Endothelial cell of umbilical vein (primary cell): ENCODE measurements around the gene SDCCAG8. TPM values are rescaled to one million over a fixed set of nuclear protein-coding genes. Genes with fewer than 3 reads are reported as not detected.

Experiments used
- BruUV-seq: library from RNA; stranded (reverse); fragments of 400-500 nt; replicated peaks from 2 replicates; lab custom pipeline; 2021; lab: Mats Ljungman, UMichigan
- CTCF ChIA-PET: fragments of 300-600, 350-600 bp; sonication (Branson Sonifier 250); formaldehyde crosslinking; loops from one replicate; lab custom pipeline; 2021; ENCODE audit warnings: antibody characterized with exemption, inconsistent platforms; lab: Charles Lee
- POLR2A ChIA-PET: fragments of 300-600, 350-600 bp; sonication (Branson Sonifier 250); formaldehyde crosslinking; loops from one replicate; lab custom pipeline; 2021; ENCODE audit warnings: antibody characterized with exemption, inconsistent platforms; lab: Charles Lee
- DNase-seq: peaks from one replicate; pipeline ENCODE4 v3.0.0-alpha.2; 2011; ENCODE audit warnings: low read depth, low spot score
- FAIRE-seq: peaks from 2 replicates; lab custom pipeline; 2011; peaks lifted over from hg19 to GRCh38; lab: Jason Lieb, UNC
- H2AFZ ChIP-seq: 2 replicates; pipeline ENCODE4 v1.6.0; 2012; ENCODE audit warnings: low read depth, low read length, control low read depth, inconsistent platforms
- H3K27ac ChIP-seq: 2 replicates; pipeline ENCODE4 v1.5.1; 2011; ENCODE audit warnings: low read depth, mild to moderate bottlenecking, control low read depth, low read length, moderate library complexity; ENCODE audit not compliant: insufficient read depth
- H3K27me3 ChIP-seq, 2 experiments: 2 replicates each; pipeline versions ENCODE4 v1.6.0 to v1.6.1; 2011; ENCODE audit warnings: low read length in 2 of 2, mixed read lengths in 1 of 2; ENCODE audit not compliant: control insufficient read depth in 2 of 2, insufficient read depth in 2 of 2
- H3K36me3 ChIP-seq, 2 experiments: 2 replicates in 1 of 2; 3 replicates in 1 of 2; pipeline ENCODE4 v1.5.1; 2011; ENCODE audit warnings: low read length in 2 of 2, mild to moderate bottlenecking in 1 of 2, moderate library complexity in 1 of 2; ENCODE audit not compliant: control insufficient read depth in 2 of 2, insufficient read depth in 2 of 2; ENCODE audit errors: extremely low read depth in 1 of 2
- H3K4me1 ChIP-seq: 3 replicates; pipeline ENCODE4 v1.5.1; 2011; ENCODE audit warnings: mild to moderate bottlenecking, low read length; ENCODE audit not compliant: control insufficient read depth, insufficient read depth; ENCODE audit errors: extremely low read depth
- H3K4me2 ChIP-seq: 2 replicates; pipeline ENCODE4 v1.6.1; 2011; ENCODE audit warnings: low read length, control low read depth, mixed read lengths; ENCODE audit not compliant: insufficient read depth
- H3K4me3 ChIP-seq, 3 experiments: fragments of 200-600 bp in 1 of 3; sonication (generic), shearing (Covaris generic) in 1 of 3; replicated peaks in 1 of 3; 2 replicates each; pipeline ENCODE4 v1.5.1; 2011 to 2016; ENCODE audit warnings: control low read depth in 3 of 3, low read length in 3 of 3, mild to moderate bottlenecking in 2 of 3, inconsistent platforms in 1 of 3, low read depth in 1 of 3, moderate library complexity in 1 of 3; ENCODE audit not compliant: insufficient read depth in 1 of 3
- H3K79me2 ChIP-seq: 2 replicates; pipeline ENCODE4 v1.6.0; 2012; ENCODE audit warnings: low read length, inconsistent platforms; ENCODE audit not compliant: control insufficient read depth, insufficient read depth
- H3K9ac ChIP-seq: replicated peaks from 2 replicates; pipeline ENCODE3; 2011; ENCODE audit warnings: low read length, control low read depth; ENCODE audit not compliant: insufficient read depth; ENCODE audit errors: extremely low read depth
- H3K9me1 ChIP-seq: replicated peaks from 3 replicates; pipeline ENCODE4 v1.6.0; 2011; ENCODE audit warnings: mild to moderate bottlenecking, low read length; ENCODE audit not compliant: control insufficient read depth, insufficient read depth; ENCODE audit errors: extremely low read depth
- H3K9me3 ChIP-seq: replicated peaks from 2 replicates; pipeline ENCODE4 v1.5.1; 2012; ENCODE audit warnings: low read length, inconsistent platforms; ENCODE audit not compliant: control insufficient read depth, insufficient read depth
- H4K20me1 ChIP-seq: replicated peaks from 2 replicates; pipeline ENCODE3; 2011; ENCODE audit warnings: mild to moderate bottlenecking, low read length; ENCODE audit not compliant: control insufficient read depth, insufficient read depth; ENCODE audit errors: extremely low read depth
- CTCF ChIP-seq, 2 donors: IDR thresholded peaks; 1 replicate in 1 of 2; 2 replicates in 1 of 2; pipeline ENCODE4 v1.5.1; 2011; ENCODE audit warnings: low read length in 2 of 2, mild to moderate bottlenecking in 2 of 2, moderate library complexity in 2 of 2, control low read depth in 1 of 2, inconsistent platforms in 1 of 2, low read depth in 1 of 2; ENCODE audit not compliant: insufficient read depth in 1 of 2; ENCODE audit errors: extremely low read depth in 1 of 2
- EZH2 ChIP-seq: IDR thresholded peaks from 2 replicates; pipeline ENCODE4 v1.6.1; 2012; ENCODE audit warnings: borderline replicate concordance, low read depth, mild to moderate bottlenecking, moderate library complexity, low read length, inconsistent platforms; ENCODE audit not compliant: severe bottlenecking
- FOS ChIP-seq: IDR thresholded peaks from 2 replicates; pipeline ENCODE4 v1.6.1; 2011; ENCODE audit warnings: mild to moderate bottlenecking, low read length, moderate library complexity, borderline replicate concordance; ENCODE audit not compliant: insufficient read depth
- GATA2 ChIP-seq: IDR thresholded peaks from 2 replicates; pipeline ENCODE4 v1.7.0; 2011; ENCODE audit warnings: low read depth, mild to moderate bottlenecking, moderate library complexity, mixed read lengths, low read length; ENCODE audit not compliant: insufficient read length, insufficient read depth
- JUN ChIP-seq: IDR thresholded peaks from 2 replicates; pipeline ENCODE4 v1.6.1; 2011; ENCODE audit warnings: borderline replicate concordance, low read depth; ENCODE audit not compliant: insufficient read length, insufficient read depth
- MAX ChIP-seq: IDR thresholded peaks from 2 replicates; pipeline ENCODE4 v1.6.1; 2011; ENCODE audit not compliant: insufficient read depth, insufficient read length
- MYC ChIP-seq: IDR thresholded peaks from one replicate; pipeline ENCODE4 v1.6.1; 2011; ENCODE audit warnings: mild to moderate bottlenecking, low read depth, low read length
- POLR2A ChIP-seq: IDR thresholded peaks from 2 replicates; pipeline ENCODE4 v1.6.1; 2012; ENCODE audit warnings: low read depth, mild to moderate bottlenecking, control low read depth, low read length
- POLR2AphosphoS5 ChIP-seq: IDR thresholded peaks from 2 replicates; pipeline ENCODE4 v1.6.1; 2012; ENCODE audit warnings: low read depth, mild to moderate bottlenecking, control low read depth, low read length, moderate library complexity; ENCODE audit not compliant: insufficient read depth
- dilution Hi-C: fragments of 300-500 bp; cut with MboI; formaldehyde crosslinking; loops from one replicate; pipeline ENCODE4 v1.15.0; 2019; ENCODE audit warnings: low sequenced_read_pairs; ENCODE audit not compliant: extremely low pct_ligation_motif_present
- intact Hi-C: fragments of 100-400 bp; cut with micrococcal nuclease; formaldehyde crosslinking; loops from one replicate; pipeline ENCODE4 v1.10.0; 2022
- polyA plus RNA-seq, 4 experiments: library from polyadenylated mRNA; depleted of rRNA in 3 of 4; stranded (reverse) in 3 of 4; unstranded in 1 of 4; fragments of >200 nt; gene quantifications; 2 replicates each; pipeline versions ENCODE4 v1.2.1 to v1.2.3, GENCODE V29; 2011 to 2012; ENCODE audit warnings: missing spikeins in 1 of 4
- total RNA-seq: library from RNA; stranded (reverse); gene quantifications from 2 replicates; pipeline ENCODE4 v1.2.3, GENCODE V29; 2021

The SDCCAG8 gene
- total and polyA plus RNA-seq, 2 donors (not counting 3 experiments of a cell fraction or from before 2014, with no cell fraction given) = 14.6 to 25.7 TPM

DNA sequence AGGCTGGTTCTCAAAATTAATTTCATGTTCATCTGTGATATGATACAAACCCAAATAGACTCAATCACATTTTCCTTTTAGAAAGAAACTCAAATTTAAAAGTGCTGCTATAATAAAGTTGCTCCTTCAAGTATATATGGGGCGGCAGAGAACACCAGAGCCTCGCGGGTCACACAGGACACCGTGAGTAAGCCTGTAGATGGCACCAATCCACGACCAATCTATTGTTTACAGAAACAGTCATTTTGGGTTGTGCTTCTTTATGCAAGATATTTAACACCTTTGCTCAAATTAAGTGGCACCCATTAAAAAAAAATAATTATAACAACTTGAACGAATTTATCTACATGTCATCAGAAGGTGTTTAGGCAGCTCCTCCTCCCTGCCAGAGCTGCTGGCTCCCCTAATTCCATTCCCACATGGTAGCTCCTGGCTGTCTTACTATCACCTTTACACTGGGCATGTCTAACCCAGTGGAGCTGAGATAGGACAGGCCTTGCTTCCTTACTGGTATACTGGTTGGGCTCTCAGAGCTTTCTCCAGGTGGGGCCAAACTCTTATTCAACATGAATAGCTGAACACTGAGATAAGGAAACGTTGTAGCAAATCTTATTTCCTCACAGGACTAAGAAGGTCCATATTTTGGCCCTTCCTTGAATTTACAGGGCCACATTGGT is 287.0 kb downstream of the SDCCAG8 start:
- POLR2A ChIA-PET = no interaction called here
- Histone ChIP-seq H3K4me3 (no peak overlapping the region), H3K36me3 (peaks cover 0 to 3% of the 10 kb centered on the region in 2 experiments), H3K9me1 (no peaks in the 10 kb centered on the region), H4K20me1 (no peaks in the 10 kb centered on the region), H3K4me2 (no peak overlapping the region), H2AFZ (no peak overlapping the region), H3K27ac (no peak overlapping the region), H3K9ac (no peak overlapping the region), H3K9me3 (no peaks in the 10 kb centered on the region), H3K27me3 (no peaks in the 10 kb centered on the region), H3K79me2 (no peaks in the 10 kb centered on the region), H3K4me1 (no peaks in the 10 kb centered on the region)
- TF ChIP-seq POLR2A (no peak), JUN (no peak), CTCF (IDR thresholded peaks at IDR 0.05; ENCODE audit: extremely low read depth in 1 of 2, insufficient read depth in 1 of 2, low read depth in 1 of 2, low read length in 2 of 2) (no peak), EZH2 (no peak), POLR2AphosphoS5 (no peak), FOS (no peak), GATA2 (no peak), MYC (no peak), MAX (no peak)
- FAIRE-seq (no peak), DNase-seq (no peak)
- intact Hi-C loops (no loop called here), dilution Hi-C loops (no loop called here)
- BruUV-seq = no TSS peak
- CTCF ChIA-PET = interaction anchor here (1.0 kb wide), 1 partner anchor 206 kb away, joined by 3 read pairs; no protein-coding TSS in a partner anchor
